H1 (cell line): ENCODE data around the gene MYBPHL. TPM values are rescaled to one million over a fixed set of nuclear protein-coding genes. Genes with fewer than 3 reads are reported as not detected.
A peak's percentile ranks its signal among the peaks of the same experiment; 100 is the strongest.

Experiments
- CTCF ChIA-PET: fragments of 300-600 bp; sonication (Branson Sonifier 250); formaldehyde crosslinking; loops from one replicate; lab custom pipeline; 2021; ENCODE audit not compliant: partially characterized antibody; lab: Charles Lee
- POLR2A ChIA-PET: fragments of 300-600 bp; sonication (Branson Sonifier 250); formaldehyde crosslinking; loops from one replicate; lab custom pipeline; 2021; ENCODE audit warnings: inconsistent platforms; ENCODE audit not compliant: partially characterized antibody; lab: Charles Lee
- DNase-seq, 2 experiments: peaks; one replicate each; pipeline versions ENCODE4 v3.0.0 to v3.0.0-alpha.2; 2010 to 2022; ENCODE audit warnings: low spot score in 2 of 2, low read depth in 1 of 2, mixed read lengths in 1 of 2
- FAIRE-seq: peaks from 2 replicates; lab custom pipeline; 2011; peaks lifted over from hg19 to GRCh38; lab: Jason Lieb, UNC
- H2AFZ ChIP-seq: 2 replicates; pipeline ENCODE4 v1.8.1; 2012; ENCODE audit warnings: low read length, inconsistent platforms
- H2AK5ac ChIP-seq: 2 replicates; pipeline ENCODE4 v1.6.1; 2013; ENCODE audit warnings: low read depth, low read length
- H2BK120ac ChIP-seq: replicated peaks from 2 replicates; pipeline ENCODE3; 2013; ENCODE audit warnings: low read depth, low read length, inconsistent platforms
- H2BK12ac ChIP-seq: 2 replicates; pipeline ENCODE4 v1.6.1; 2013; ENCODE audit warnings: low read depth, low read length
- H2BK15ac ChIP-seq: 2 replicates; pipeline ENCODE4 v1.6.1; 2013; ENCODE audit warnings: low read length
- H2BK20ac ChIP-seq: 2 replicates; pipeline ENCODE4 v1.6.1; 2013; ENCODE audit warnings: low read length
- H2BK5ac ChIP-seq: 2 replicates; pipeline ENCODE4 v1.6.1; 2013; ENCODE audit warnings: low read depth, low read length
- H3K14ac ChIP-seq: 2 replicates; pipeline ENCODE4 v1.6.1; 2013; ENCODE audit warnings: inconsistent platforms; ENCODE audit not compliant: insufficient read length
- H3K18ac ChIP-seq: 2 replicates; pipeline ENCODE4 v1.6.1; 2013; ENCODE audit warnings: low read length; ENCODE audit errors: extremely low read depth
- H3K23ac ChIP-seq: 2 replicates; pipeline ENCODE4 v1.6.1; 2013; ENCODE audit warnings: inconsistent platforms; ENCODE audit not compliant: insufficient read length
- H3K23me2 ChIP-seq: 2 replicates; pipeline ENCODE4 v1.6.1; 2013; ENCODE audit warnings: low read depth, low read length
- H3K27ac ChIP-seq: 2 replicates; pipeline ENCODE4 v1.6.1; 2011; ENCODE audit warnings: low read depth, low read length, inconsistent platforms
- H3K27me3 ChIP-seq, 4 experiments: replicated peaks in 1 of 4; 1 replicate in 1 of 4; 2 replicates in 3 of 4; pipeline versions ENCODE4 v1.6.1 to v1.8.1; 2011 to 2013; ENCODE audit warnings: low read length in 3 of 4, mild to moderate bottlenecking in 3 of 4, inconsistent platforms in 2 of 4, mixed read lengths in 2 of 4, moderate library complexity in 1 of 4; ENCODE audit not compliant: control insufficient read depth in 3 of 4, insufficient read depth in 3 of 4; ENCODE audit errors: extremely low read depth in 1 of 4
- H3K36me3 ChIP-seq, 4 experiments: 2 replicates each; pipeline versions ENCODE4 v1.6.1 to v1.8.1; 2011 to 2013; ENCODE audit warnings: mild to moderate bottlenecking in 4 of 4, low read length in 3 of 4, moderate library complexity in 2 of 4, control low read depth in 1 of 4, inconsistent platforms in 1 of 4; ENCODE audit not compliant: insufficient read depth in 4 of 4, control insufficient read depth in 2 of 4
- H3K4ac ChIP-seq: replicated peaks from 2 replicates; pipeline ENCODE3; 2013; ENCODE audit warnings: low read length, low read depth, mixed read lengths, inconsistent platforms; ENCODE audit not compliant: insufficient read length
- H3K4me1 ChIP-seq, 4 experiments: replicated peaks in 1 of 4; 1 replicate in 1 of 4; 2 replicates in 3 of 4; pipeline versions ENCODE4 v1.6.1 to v1.8.1; 2011 to 2013; ENCODE audit warnings: low read length in 3 of 4, inconsistent platforms in 2 of 4, mixed read lengths in 1 of 4; ENCODE audit not compliant: insufficient read depth in 4 of 4, control insufficient read depth in 3 of 4
- H3K4me2 ChIP-seq, 2 experiments: 2 replicates each; pipeline versions ENCODE4 v1.6.1 to v1.8.1; 2011 to 2013; ENCODE audit warnings: low read depth in 2 of 2, low read length in 2 of 2, control low read depth in 1 of 2, inconsistent platforms in 1 of 2, mild to moderate bottlenecking in 1 of 2; ENCODE audit not compliant: insufficient read depth in 1 of 2
- H3K4me3 ChIP-seq, 4 experiments: fragments of 200-600, 300-600 bp in 1 of 4; sonication (generic), shearing (Covaris generic), sonication (Bioruptor Twin) in 1 of 4; 2 replicates each; pipeline versions ENCODE4 v1.5.1 to v1.8.1; 2011 to 2016; ENCODE audit warnings: low read length in 4 of 4, low read depth in 3 of 4, control low read depth in 2 of 4, inconsistent platforms in 2 of 4, mild to moderate bottlenecking in 2 of 4, mixed read lengths in 1 of 4, moderate library complexity in 1 of 4; ENCODE audit not compliant: insufficient read depth in 2 of 4; ENCODE audit errors: extremely low read depth in 1 of 4
- H3K56ac ChIP-seq: replicated peaks from 2 replicates; pipeline ENCODE3; 2013; ENCODE audit warnings: low read depth, mild to moderate bottlenecking, mixed read lengths, low read length, inconsistent platforms; ENCODE audit not compliant: insufficient read length
- H3K79me1 ChIP-seq: 2 replicates; pipeline ENCODE4 v1.6.1; 2013; ENCODE audit warnings: low read depth, low read length, control low read depth
- H3K79me2 ChIP-seq, 2 experiments: 2 replicates each; pipeline versions ENCODE4 v1.6.1 to v1.8.1; 2012 to 2013; ENCODE audit warnings: low read length in 2 of 2, mild to moderate bottlenecking in 2 of 2, inconsistent platforms in 1 of 2; ENCODE audit not compliant: insufficient read depth in 2 of 2, control insufficient read depth in 1 of 2
- H3K9ac ChIP-seq, 4 experiments: replicated peaks in 1 of 4; 1 replicate in 1 of 4; 2 replicates in 3 of 4; pipeline versions ENCODE4 v1.6.1 to v1.8.1; 2011 to 2013; ENCODE audit warnings: low read depth in 3 of 4, low read length in 3 of 4, control low read depth in 2 of 4, mild to moderate bottlenecking in 2 of 4, moderate library complexity in 2 of 4, inconsistent platforms in 1 of 4; ENCODE audit errors: extremely low read depth in 1 of 4
- H3K9me3 ChIP-seq, 2 experiments: 2 replicates each; pipeline versions ENCODE4 v1.6.1 to v1.8.1; 2012 to 2013; ENCODE audit warnings: mild to moderate bottlenecking in 2 of 2, moderate library complexity in 2 of 2, control low read depth in 1 of 2, inconsistent platforms in 1 of 2, low read depth in 1 of 2, low read length in 1 of 2, mixed read lengths in 1 of 2; ENCODE audit not compliant: insufficient read depth in 2 of 2
- H4K20me1 ChIP-seq, 2 experiments: replicated peaks in 1 of 2; 2 replicates each; pipeline versions ENCODE3 to v1.8.1; 2011 to 2013; ENCODE audit warnings: inconsistent platforms in 2 of 2, low read length in 2 of 2, mild to moderate bottlenecking in 1 of 2; ENCODE audit not compliant: insufficient read depth in 2 of 2, control insufficient read depth in 1 of 2
- H4K5ac ChIP-seq: 2 replicates; pipeline ENCODE4 v1.6.1; 2013; ENCODE audit warnings: low read length, low read depth, mixed read lengths, inconsistent platforms; ENCODE audit not compliant: insufficient read length
- H4K8ac ChIP-seq: 2 replicates; pipeline ENCODE4 v1.8.0; 2013; ENCODE audit warnings: mild to moderate bottlenecking, moderate library complexity, low read length, inconsistent platforms; ENCODE audit not compliant: insufficient read depth; ENCODE audit errors: extremely low read depth
- H4K91ac ChIP-seq: replicated peaks from 2 replicates; pipeline ENCODE3; 2013; ENCODE audit warnings: low read length, mixed read lengths, inconsistent platforms; ENCODE audit not compliant: insufficient read length
- CBX5 ChIP-seq: fragments of 300-800, 300-1000 bp; sonication (generic); IDR thresholded peaks from 2 replicates; pipeline ENCODE4 v1.7.1; 2016; ENCODE audit warnings: antibody characterized with exemption, low read length, low read depth
- CHD1 ChIP-seq: IDR thresholded peaks from 2 replicates; pipeline ENCODE4 v1.6.1; 2012; ENCODE audit warnings: low read depth, low read length, improper control_type of control experiment
- JUN ChIP-seq: IDR thresholded peaks from 2 replicates; pipeline ENCODE4 v1.6.1; 2011; ENCODE audit warnings: low read depth, mild to moderate bottlenecking, improper control_type of control experiment, low read length
- JUND ChIP-seq: IDR thresholded peaks from 2 replicates; pipeline ENCODE4 v1.6.1; 2011; ENCODE audit warnings: mild to moderate bottlenecking, improper control_type of control experiment, low read length
- RAD21 ChIP-seq, 2 experiments: IDR thresholded peaks in 1 of 2; conservative IDR thresholded peaks in 1 of 2; 2 replicates each; pipeline ENCODE4 v1.6.1; 2011; ENCODE audit warnings: low read depth in 2 of 2, low read length in 2 of 2, improper control_type of control experiment in 1 of 2, inconsistent platforms in 1 of 2, mild to moderate bottlenecking in 1 of 2, moderate library complexity in 1 of 2
- RFX5 ChIP-seq: IDR thresholded peaks from 2 replicates; pipeline ENCODE4 v1.6.1; 2011; ENCODE audit warnings: low read depth, low read length, improper control_type of control experiment, borderline replicate concordance
- TBP ChIP-seq: IDR thresholded peaks from 2 replicates; pipeline ENCODE4 v1.6.1; 2011; ENCODE audit warnings: low read depth, low read length, improper control_type of control experiment
- TCF12 ChIP-seq: IDR thresholded peaks from 2 replicates; pipeline ENCODE4 v1.6.1; 2011; ENCODE audit warnings: low read depth, mild to moderate bottlenecking, low read length
- WGBS, 2 experiments: shearing (Covaris generic) in 1 of 2; methylation state at CpG; one replicate each; pipeline versions ENCODE4 v1.1.6 to v1.1.7; 2013 to 2015; ENCODE audit warnings: low lambda C conversion rate in 2 of 2, mixed read lengths in 2 of 2, inconsistent platforms in 1 of 2, low coverage in 1 of 2, missing lambda C conversion rate in 1 of 2; ENCODE audit not compliant: insufficient replicate concordance in 2 of 2, insufficient coverage in 1 of 2, insufficient read length in 1 of 2; ENCODE audit errors: extremely low coverage in 1 of 2, missing lambda C conversion rate in 1 of 2; 5-methylcytosine and 5-hydroxymethylcytosine counted together
- polyA plus RNA-seq, 7 experiments: library from polyadenylated mRNA; depleted of rRNA in 3 of 7; stranded (reverse) in 5 of 7; unstranded in 2 of 7; fragments of >200 nt in 5 of 7; fragments of 200-250 nt in 2 of 7; gene quantifications; 1 replicate in 5 of 7; 2 replicates in 1 of 7; 4 replicates in 1 of 7; pipeline versions ENCODE4 v1.2.1 to v1.2.3, GENCODE V29; 2011 to 2013; ENCODE audit warnings: missing spikeins in 2 of 7, mixed read lengths in 2 of 7
- total RNA-seq: library from RNA; stranded (reverse); fragmentation: NEBNext Ultra II Directional; extraction: Animal tissue kit (Norgen Biotek cat#: 25700); gene quantifications from 2 replicates; pipeline ENCODE4 v1.2.1, GENCODE V29; 2021
- TF ChIP-seq, protein P1 (sequence below): IDR thresholded peaks from 2 replicates; pipeline ENCODE4 v1.6.1; 2012; ENCODE audit warnings: low read length, inconsistent platforms

MYBPHL gene
- total and polyA plus RNA-seq, 2 of the 8 experiments (the other 6 are each of a cell fraction or from before 2014, with no cell fraction given): 0.24 to 0.30 TPM

GRCh38 chr1:109251277-109252166 is 55.3 kb downstream of the MYBPHL start:
- Histone ChIP-seq H2BK12ac (no peak overlapping the region), H3K56ac (no peak overlapping the region), H3K27me3 (peaks cover 0 to 22% (median 16%) of the 10 kb centered on the region in 4 experiments; a peak in 5 of 7 replicates), H4K20me1 (peaks cover 3 to 7% of the 10 kb centered on the region in 2 experiments), H4K91ac (no peak overlapping the region), H3K18ac (no peak overlapping the region), H4K5ac (no peak overlapping the region), H3K4me2 (no peak overlapping the region), H3K14ac (no peak overlapping the region), H2BK120ac (no peak overlapping the region), H4K8ac (no peak overlapping the region), H3K4me3 (no peak overlapping the region), H3K79me2 (peaks cover 0 to 27% of the 10 kb centered on the region in 2 experiments; a peak in 1 of 4 replicates), H3K23me2 (peaks cover 3% of the 10 kb centered on the region; the same call in 1 of the 2 replicates), H2BK5ac (no peak overlapping the region), H3K36me3 (peaks cover 0 to 8% (median 0%) of the 10 kb centered on the region in 4 experiments; a peak in 3 of 8 replicates), H3K9me3 (no peaks in the 10 kb centered on the region; a peak in 2 of 4 replicates), H3K79me1 (peaks cover 13% of the 10 kb centered on the region; the same call in 1 of the 2 replicates), H2AK5ac (peak overlapping the region; percentile 88; the same call in 1 of the 2 replicates), H2AFZ (no peak overlapping the region), H3K9ac (no peak overlapping the region), H3K23ac (no peak overlapping the region), H3K27ac (no peak overlapping the region), H2BK20ac (no peak overlapping the region), H3K4me1 (peaks cover 5 to 41% (median 37%) of the 10 kb centered on the region in 4 experiments), H2BK15ac (0 out of 2 replicates have a peak overlapping the region, but pooled peaks have one; percentile 19), H3K4ac (no peak overlapping the region)
- FAIRE-seq: no peak
- no peak for DNase-seq
- POLR2A ChIA-PET: interaction anchor here (0.6 to 12.2 kb wide), 5 partner anchors 8 to 151 kb away, joined by 3 to 252 read pairs (median 4); no protein-coding TSS in a partner anchor
- CTCF ChIA-PET: interaction anchor here (1.2 to 28.7 kb wide), 7 partner anchors 8 to 152 kb away, joined by 3 to 651 read pairs (median 32); partner anchors contain the start of genes SARS1 and SORT1
- WGBS, 2 experiments: 93% methylated on average over 32 of the region's 32 CpGs; no CpG with 5 or more reads in 1 of the 2 experiments
- no peak for TF ChIP-seq CBX5
- TF ChIP-seq TBP: no peak
- TF ChIP-seq RFX5: no peak
- TF ChIP-seq CHD1: no peak
- TF ChIP-seq JUND: no peak
- TF ChIP-seq JUN: no peak
- TF ChIP-seq RAD21 (IDR thresholded peaks at IDR 0.05 in 1 of 2, conservative IDR thresholded peaks at IDR 0.05 in 1 of 2; ENCODE audit: low read depth in 2 of 2, low read length in 2 of 2): no peak
- TF ChIP-seq, protein P1, sequence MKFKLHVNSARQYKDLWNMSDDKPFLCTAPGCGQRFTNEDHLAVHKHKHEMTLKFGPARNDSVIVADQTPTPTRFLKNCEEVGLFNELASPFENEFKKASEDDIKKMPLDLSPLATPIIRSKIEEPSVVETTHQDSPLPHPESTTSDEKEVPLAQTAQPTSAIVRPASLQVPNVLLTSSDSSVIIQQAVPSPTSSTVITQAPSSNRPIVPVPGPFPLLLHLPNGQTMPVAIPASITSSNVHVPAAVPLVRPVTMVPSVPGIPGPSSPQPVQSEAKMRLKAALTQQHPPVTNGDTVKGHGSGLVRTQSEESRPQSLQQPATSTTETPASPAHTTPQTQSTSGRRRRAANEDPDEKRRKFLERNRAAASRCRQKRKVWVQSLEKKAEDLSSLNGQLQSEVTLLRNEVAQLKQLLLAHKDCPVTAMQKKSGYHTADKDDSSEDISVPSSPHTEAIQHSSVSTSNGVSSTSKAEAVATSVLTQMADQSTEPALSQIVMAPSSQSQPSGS: no peak
- TF ChIP-seq TCF12: no peak
